ENCODE data around the gene TWF2.
"Not testable (repeated sequence)": the region's sequence is repeated elsewhere in the genome, so short reads cannot be mapped to it uniquely, and the experiment has no call there.

Gene TWF2

DNA sequence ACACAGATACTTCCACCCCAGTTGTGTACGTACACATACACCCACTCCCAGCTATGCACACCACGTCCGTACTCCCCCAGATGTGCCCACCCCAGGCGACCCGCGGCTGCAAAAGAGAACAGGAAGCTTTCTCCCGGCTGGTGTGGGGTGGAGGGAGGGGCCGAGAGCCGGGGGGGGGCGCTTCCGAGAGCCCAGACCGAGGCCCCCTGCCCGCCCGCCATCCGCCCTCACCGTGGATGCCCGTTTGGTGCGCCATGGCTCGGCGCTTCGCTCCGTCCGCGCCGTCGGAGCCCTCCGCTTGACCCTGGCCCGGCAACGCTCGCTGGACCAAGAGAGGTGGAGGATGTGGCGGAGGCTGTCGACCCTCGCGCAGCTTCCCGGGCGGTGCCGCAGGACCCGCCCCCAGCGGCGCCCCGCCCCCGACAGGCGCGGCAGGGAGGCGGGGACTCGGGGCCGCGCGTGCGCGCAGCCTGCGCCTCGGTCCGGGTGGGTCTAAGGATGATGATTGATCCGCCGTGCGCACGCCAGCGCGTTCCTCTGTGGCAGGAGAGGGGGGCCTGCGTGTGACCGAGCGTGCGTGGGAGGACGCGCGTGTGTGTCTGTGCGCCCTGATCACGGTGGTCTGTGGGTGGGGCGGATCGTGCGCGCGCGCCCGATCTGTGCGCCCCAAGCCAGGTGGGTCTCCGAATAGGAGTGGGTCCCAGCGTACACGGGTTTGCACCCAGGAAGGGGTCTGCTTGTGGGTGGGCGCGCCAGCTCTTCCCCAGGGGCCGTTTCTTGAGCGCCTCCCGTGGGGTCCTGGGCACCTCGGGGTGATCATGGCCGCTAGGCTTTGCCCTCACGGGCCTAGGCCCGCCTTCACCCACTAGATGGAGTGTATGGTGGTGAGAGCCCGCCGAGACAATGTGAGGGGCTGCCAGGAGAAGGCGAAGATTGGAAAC lies at the start of gene TWF2:
Gene TWF2, minus strand, starts transcription at position 398 of the 941 bp plus-strand sequence. Its CDS starts 142 bp downstream, at position 256.
- peak; percentile 82 for DNase-seq (ENCODE audit: low read depth)

- DNase-seq (ENCODE audit: low read depth): no peak
Measured at GRCh38 chr3:52288674-52289073, 49.7 kb upstream of the TWF2 start.

DNA sequence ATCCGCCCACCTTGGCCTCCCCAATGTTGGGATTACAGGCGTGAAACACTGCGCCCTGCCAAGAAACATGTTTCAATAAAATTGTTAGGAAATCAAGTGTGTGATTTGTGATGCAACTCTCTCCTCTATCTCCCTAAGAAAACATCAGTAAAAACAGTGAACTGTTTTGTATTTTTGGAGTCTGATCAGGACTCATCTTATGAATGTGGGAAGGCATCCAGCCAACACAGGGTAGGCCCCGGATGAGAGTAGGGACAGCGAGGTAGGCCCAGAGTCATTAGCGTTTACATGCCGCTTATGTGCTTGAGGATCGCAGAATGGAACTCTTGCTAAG lies 47.8 kb upstream of the TWF2 start:
- no peak for DNase-seq (ENCODE audit: low read depth)

GRCh38 chr3:52284051-52284450 lies 45.1 kb upstream of the TWF2 start:
- not testable (repeated sequence) for DNase-seq (ENCODE audit: low read depth)

DNA sequence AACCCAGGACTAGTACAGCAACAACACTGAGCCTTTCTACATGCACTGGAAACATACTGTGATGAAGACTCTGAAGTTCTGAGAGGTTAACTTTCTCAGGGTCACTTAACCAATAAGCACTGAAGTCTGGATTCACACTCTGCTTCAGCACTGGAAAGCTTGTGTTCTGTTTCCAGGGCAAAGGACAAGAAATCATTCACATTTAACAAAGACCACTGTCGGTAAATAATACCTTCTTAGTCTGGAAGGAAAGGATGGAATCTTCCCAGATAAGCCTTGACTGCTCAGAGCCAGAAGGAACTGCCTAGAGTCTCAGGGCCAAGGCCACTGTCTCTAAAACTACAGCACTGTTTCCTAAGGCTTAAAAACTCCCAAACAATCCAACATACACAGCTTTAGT lies 44.3 kb upstream of the TWF2 start:
- DNase-seq (ENCODE audit: low read depth): no peak

- no peak for DNase-seq (ENCODE audit: low read depth)
Measured at GRCh38 chr3:52281981-52282801, 43.2 kb upstream of the TWF2 start.

DNA sequence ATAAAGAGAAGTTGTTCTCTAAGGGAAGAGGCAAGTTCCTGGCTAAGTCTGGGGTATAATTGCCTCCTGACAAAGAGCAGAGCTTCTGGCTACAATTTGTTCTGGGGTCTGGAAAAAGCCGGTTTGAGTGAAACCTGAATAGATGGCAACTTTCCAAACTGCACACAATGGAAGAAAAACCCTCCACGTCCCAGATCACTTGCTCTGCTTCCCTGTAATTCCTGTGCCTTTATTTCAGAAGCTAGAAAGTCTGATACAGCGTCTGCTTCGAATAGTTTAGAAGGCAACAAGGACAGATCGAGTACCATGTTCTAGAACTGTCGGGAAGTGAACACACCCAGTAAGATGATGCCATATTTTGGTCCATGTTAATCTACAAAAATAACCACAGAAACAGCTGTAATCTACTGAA lies 41.1 kb upstream of the TWF2 start:
- DNase-seq (ENCODE audit: low read depth): no peak

DNA sequence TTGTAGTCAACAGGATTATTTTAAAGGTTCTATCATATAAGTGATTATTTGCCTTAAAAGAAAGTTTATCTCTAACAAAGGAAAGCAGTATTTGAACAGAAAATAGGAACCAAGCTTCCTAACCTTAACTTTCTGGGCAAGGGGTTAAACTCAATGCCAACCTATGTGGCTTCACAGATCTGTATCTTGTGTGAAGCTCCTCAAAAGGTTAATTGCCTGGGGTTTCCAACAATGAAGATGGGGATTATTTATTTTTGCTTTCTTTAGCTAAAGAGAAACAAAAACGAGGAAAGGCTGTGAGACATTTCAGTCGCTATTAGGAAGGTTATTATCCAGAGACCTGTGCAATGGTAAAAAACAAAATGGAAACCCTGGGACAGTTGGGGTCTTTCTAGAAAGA lies 40.6 kb upstream of the TWF2 start:
- DNase-seq (ENCODE audit: low read depth): no peak

- DNase-seq (ENCODE audit: low read depth): peak; percentile 97
Measured at GRCh38 chr3:52278510-52279069, 39.6 kb upstream of the TWF2 start, which contains the start of gene WDR82. Gene WDR82, minus strand, starts transcription at chr3:52278649. Its CDS starts 288 bp downstream, at chr3:52278361.

DNA sequence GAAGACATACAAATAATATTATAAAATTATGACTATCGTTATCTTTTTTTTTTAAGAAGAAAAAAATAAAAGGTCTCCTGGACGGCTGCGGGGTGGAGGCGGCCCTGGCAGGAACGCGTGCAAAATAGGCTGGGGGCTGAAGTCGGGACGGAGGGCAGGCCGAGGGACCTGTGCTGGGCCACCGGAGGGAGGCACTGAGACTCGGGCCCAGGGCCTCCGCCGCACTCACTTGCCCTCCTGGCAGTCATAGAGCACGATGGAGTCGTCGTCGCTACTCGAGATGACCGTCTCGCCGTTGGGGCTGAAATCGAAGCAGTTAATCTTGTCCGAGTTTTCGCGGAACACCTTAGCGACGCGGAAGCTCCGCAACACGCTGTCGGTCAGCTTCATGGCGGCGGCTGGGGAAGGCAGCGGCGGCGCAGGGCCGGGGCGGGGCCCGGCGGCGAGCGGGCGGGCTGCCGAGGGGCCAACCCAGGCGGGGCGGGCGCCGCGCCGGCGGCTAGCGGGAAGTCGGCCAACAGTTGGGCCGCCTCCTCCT lies 39.1 kb upstream of the TWF2 start:
- no peak for DNase-seq (ENCODE audit: low read depth)

DNA sequence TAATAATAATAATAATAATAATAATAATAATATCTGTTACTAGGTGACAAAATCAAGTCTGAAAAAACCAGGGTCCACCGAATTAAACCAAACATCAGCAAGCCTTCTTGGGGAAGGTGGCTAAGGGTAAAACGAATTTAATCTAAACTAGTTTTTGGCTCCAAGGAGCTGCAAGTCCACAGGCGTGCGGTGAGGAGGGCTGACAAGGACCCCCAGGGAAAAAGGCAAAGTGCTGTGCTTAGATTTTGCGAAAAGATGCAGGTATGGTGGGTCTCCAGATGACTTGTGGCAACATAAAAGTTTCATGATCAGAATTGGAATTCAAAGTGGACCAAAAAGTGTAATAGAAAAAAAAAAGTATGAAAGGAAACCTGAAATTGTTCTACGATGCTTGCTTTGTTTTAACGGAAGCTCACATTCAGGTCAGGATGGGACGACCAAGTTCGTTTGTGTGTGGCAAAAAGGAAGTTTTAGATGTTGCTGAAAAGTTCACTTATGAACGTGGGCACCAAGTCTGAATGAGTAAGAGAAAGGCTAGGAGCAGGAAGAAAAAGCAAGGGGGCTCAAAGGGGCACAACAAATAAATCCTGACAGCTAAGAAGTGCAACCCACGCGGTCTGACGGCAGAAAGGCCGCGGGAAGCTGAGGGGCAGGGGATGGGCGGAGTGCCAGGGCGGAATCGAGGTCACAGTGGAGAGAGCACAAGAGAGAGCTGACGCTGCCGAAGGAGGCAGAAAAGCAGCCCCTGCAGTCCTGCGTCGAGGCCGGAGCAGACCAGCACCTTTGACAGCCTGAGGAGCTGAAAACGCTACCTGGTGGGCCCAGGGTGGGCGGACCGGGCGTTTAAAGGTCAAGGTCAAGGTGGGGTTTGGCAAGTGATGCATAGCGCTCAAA lies 38.4 kb upstream of the TWF2 start:
- peak; percentile 73 for DNase-seq (ENCODE audit: low read depth)

DNA sequence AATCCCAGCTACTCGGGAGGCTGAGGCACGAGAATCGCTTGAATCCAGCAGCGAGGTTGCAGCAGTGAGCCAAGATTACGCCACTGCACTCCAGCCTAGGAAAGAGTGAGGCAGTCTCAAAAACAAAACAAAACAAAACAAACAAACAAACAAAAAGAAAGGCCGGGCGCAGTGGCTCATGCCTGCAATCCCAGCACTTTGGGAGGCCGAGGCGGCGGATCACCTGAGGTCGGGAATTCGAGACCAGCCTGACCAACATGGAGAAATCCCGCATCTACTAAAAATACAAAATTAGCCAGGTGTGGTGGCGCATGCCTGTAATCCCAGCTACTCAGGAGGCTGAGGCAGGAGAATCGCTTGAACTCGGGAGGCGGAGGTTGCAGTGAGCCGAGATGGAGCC lies 35.8 kb upstream of the TWF2 start:
- DNase-seq (ENCODE audit: low read depth): not testable (repeated sequence)

GRCh38 chr3:52272831-52273230 lies 33.9 kb upstream of the TWF2 start:
- DNase-seq (ENCODE audit: low read depth): no peak

DNA sequence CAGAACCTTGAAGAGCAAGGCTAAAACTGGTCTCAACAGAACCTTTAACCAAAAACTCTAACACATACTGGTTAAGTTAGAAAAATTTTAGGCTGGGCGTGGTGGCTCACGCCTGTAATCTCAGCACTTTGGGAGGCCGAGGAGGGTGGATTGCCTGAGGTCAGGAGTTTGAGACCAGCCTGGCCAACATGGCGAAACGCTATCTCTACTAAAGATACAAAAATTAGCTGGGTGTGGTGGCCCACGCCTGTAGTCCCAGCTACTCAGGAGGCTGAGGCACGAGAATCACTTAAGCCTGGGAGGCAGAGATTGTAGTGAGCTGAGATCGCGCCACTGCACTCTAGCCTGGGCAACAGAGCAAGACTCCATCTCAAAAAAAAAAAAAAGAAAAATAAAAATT lies 33.2 kb upstream of the TWF2 start:
- DNase-seq (ENCODE audit: low read depth): not testable (repeated sequence)

- DNase-seq (ENCODE audit: low read depth): no peak
Measured at GRCh38 chr3:52270252-52270754, 31.3 kb upstream of the TWF2 start.

DNA sequence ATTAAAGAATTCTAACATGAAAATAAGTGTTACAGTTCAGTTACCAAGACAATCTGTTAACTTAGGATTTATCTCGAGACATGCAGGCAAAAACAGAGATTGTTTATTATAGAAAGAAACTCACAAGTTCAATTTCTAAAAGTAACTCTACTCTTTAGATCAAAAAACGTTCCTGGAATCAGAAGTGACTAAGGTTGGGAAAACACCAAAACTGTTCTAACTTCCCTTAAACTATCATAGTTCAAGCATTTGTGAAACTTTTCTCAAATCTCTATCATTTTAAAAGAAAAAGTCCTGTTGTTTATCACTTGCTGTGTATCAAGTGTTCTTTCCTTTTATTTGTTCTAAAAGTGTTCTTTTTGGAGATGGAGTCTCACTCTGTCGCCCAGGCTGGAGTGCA lies 30.8 kb upstream of the TWF2 start:
- DNase-seq (ENCODE audit: low read depth): no peak

DNA sequence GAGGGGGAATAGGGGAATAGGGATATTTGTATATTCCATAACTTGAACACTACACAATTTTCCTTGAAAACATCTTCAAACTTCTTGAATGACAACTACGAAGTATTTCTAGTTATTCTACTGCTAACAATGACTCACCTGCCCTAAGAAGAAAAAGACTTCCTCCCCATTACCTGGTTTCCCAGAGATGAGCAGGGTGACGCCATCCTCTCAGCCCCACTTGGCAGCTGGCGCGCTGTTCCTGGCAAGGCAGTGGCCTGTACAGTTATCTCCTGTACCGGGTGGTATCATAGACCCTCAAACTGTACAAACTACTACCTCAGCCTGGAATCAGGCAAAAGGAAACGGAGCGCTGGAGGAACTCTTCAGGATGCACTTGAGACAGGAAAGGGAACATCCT lies 29.1 kb upstream of the TWF2 start:
- no peak for DNase-seq (ENCODE audit: low read depth)

- DNase-seq (ENCODE audit: low read depth): no peak
Measured at GRCh38 chr3:52265387-52265786, 26.4 kb upstream of the TWF2 start.

DNA sequence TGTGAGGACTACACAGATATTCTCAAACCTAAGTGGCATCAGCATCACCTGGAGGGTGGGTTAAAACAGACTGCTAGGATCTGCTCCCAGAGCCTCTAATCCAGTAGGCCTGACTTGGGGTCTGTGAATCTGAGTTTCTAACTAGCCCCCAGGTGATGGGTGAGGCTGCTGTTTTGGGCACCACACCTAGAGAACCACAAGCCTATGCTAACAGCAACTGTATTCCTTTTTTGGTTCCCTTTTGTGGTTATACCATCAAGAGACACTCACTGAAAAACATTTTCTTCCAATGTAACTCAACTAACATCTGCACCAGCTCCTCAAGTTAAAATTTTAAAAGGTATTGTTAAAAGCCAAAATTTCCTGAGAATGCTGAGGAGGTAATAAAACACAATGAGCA lies 23.5 kb upstream of the TWF2 start:
- no peak for DNase-seq (ENCODE audit: low read depth)

- no peak for DNase-seq (ENCODE audit: low read depth)
Measured at GRCh38 chr3:52259448-52259847, 20.5 kb upstream of the TWF2 start.

DNA sequence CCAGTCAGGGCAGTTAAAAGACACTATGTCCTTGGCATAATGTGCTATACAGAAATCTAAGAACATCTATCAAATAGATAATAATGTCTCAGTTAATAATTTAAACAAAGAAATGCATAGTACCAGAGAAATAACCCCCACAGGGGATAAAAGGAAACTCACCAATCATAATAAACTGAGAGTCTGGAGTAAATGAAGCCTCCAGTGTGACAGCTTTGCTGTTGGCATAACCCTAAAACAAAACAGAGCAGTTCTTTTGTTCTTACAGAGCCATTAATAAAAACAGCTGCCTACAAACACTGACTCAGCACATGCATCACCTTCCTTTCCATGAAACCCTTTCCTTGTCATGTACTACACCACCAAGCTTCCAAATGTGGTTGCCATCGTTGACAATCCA lies 20.1 kb upstream of the TWF2 start:
- DNase-seq (ENCODE audit: low read depth): no peak
